SK-N-SH treated with all-trans-retinoic acid at 6 μM for 48 hours (cell line): Measurements from ENCODE around the gene LMTK2.

Experiments
- ATAC-seq: fragments of 200-7000 bp; cut with Tn5 transposase; 3 replicates; pipeline ENCODE4 v1.9.1; 2020; ENCODE audit warnings: mild to moderate bottlenecking, moderate library complexity
- ARNTL ChIP-seq: fragments of 450-650 bp; formaldehyde crosslinking; IDR thresholded peaks from 2 replicates; pipeline ENCODE4 v1.5.0; 2020; ENCODE audit warnings: low read depth, mild to moderate bottlenecking, moderate library complexity, borderline replicate concordance
- BACH2 ChIP-seq: fragments of 250-450 bp; sonication (Bioruptor Pico); IDR thresholded peaks from 2 replicates; pipeline ENCODE4 v1.9.0; 2021; ENCODE audit warnings: mild to moderate bottlenecking, borderline replicate concordance
- CREB5 ChIP-seq: fragments of 250-450 bp; sonication (Bioruptor Pico); IDR thresholded peaks from 2 replicates; pipeline ENCODE4 v1.5.1; 2020; ENCODE audit warnings: low read depth, mild to moderate bottlenecking, moderate library complexity
- CSDC2 ChIP-seq: fragments of 250-450 bp; sonication (Bioruptor Pico); IDR thresholded peaks from 2 replicates; pipeline ENCODE4 v1.5.0; 2020; ENCODE audit warnings: mild to moderate bottlenecking, moderate library complexity
- ESRRG ChIP-seq: fragments of 250-450 bp; sonication (Bioruptor Pico); IDR thresholded peaks from 2 replicates; pipeline ENCODE4 v1.6.1; 2021; ENCODE audit warnings: mild to moderate bottlenecking
- GLIS3 ChIP-seq: fragments of 250-450 bp; sonication (Bioruptor Pico); IDR thresholded peaks from 2 replicates; pipeline ENCODE4 v1.5.0; 2020; ENCODE audit warnings: mild to moderate bottlenecking, moderate library complexity
- ISL1 ChIP-seq: fragments of 250-450 bp; sonication (Bioruptor Pico); IDR thresholded peaks from 2 replicates; pipeline ENCODE4 v2.1.2; 2022; ENCODE audit warnings: mild to moderate bottlenecking, moderate library complexity
- OSR1 ChIP-seq: fragments of 250-450 bp; sonication (Bioruptor Pico); IDR thresholded peaks from 2 replicates; pipeline ENCODE4 v1.8.0; 2022; ENCODE audit warnings: moderate library complexity, mild to moderate bottlenecking, inconsistent platforms
- PPARA ChIP-seq: fragments of 250-450 bp; sonication (Bioruptor Pico); IDR thresholded peaks from 2 replicates; pipeline ENCODE4 v1.5.0; 2020; ENCODE audit warnings: mild to moderate bottlenecking, borderline replicate concordance
- RARB ChIP-seq: fragments of 250-450 bp; sonication (Bioruptor Pico); IDR thresholded peaks from 2 replicates; pipeline ENCODE4 v1.8.0; 2021; ENCODE audit warnings: mild to moderate bottlenecking, moderate library complexity
- SNAI2 ChIP-seq: fragments of 250-450 bp; sonication (Bioruptor Pico); IDR thresholded peaks from 2 replicates; pipeline ENCODE4 v1.5.0; 2020; ENCODE audit warnings: mild to moderate bottlenecking, moderate library complexity
- TCF4 ChIP-seq: fragments of 250-450 bp; sonication (Bioruptor Pico); IDR thresholded peaks from 2 replicates; pipeline ENCODE4 v1.8.0; 2021; ENCODE audit warnings: mild to moderate bottlenecking, moderate library complexity, borderline replicate concordance
- TOX ChIP-seq: fragments of 250-450 bp; sonication (Bioruptor Pico); IDR thresholded peaks from 2 replicates; pipeline ENCODE4 v1.8.0; 2021; ENCODE audit warnings: mild to moderate bottlenecking, moderate library complexity, borderline replicate concordance
- TSHZ2 ChIP-seq: fragments of 250-450 bp; sonication (Bioruptor Pico); IDR thresholded peaks from 2 replicates; pipeline ENCODE4 v1.5.0; 2020; ENCODE audit warnings: mild to moderate bottlenecking, moderate library complexity
- ZC3H10 ChIP-seq: fragments of 250-450 bp; sonication (Bioruptor Pico); IDR thresholded peaks from 2 replicates; pipeline ENCODE4 v1.5.1; 2021; ENCODE audit warnings: mild to moderate bottlenecking, moderate library complexity
- ZFP3 ChIP-seq: fragments of 250-450 bp; sonication (Bioruptor Pico); IDR thresholded peaks from 2 replicates; pipeline ENCODE4 v1.5.0; 2020; ENCODE audit warnings: mild to moderate bottlenecking, moderate library complexity
- ZFP30 ChIP-seq: fragments of 450-650 bp; formaldehyde crosslinking; IDR thresholded peaks from 2 replicates; pipeline ENCODE4 v1.5.0; 2022; ENCODE audit warnings: mild to moderate bottlenecking, moderate library complexity
- ZNF565 ChIP-seq: fragments of 450-650 bp; formaldehyde crosslinking; conservative IDR thresholded peaks from 2 replicates; pipeline ENCODE4 v1.5.0; 2020; ENCODE audit warnings: low read depth, mild to moderate bottlenecking, moderate library complexity
- ZNF70 ChIP-seq: fragments of 450-650 bp; formaldehyde crosslinking; IDR thresholded peaks from 2 replicates; pipeline ENCODE4 v1.5.0; 2020; ENCODE audit warnings: mild to moderate bottlenecking, moderate library complexity
- ZNF8 ChIP-seq: fragments of 450-650 bp; formaldehyde crosslinking; IDR thresholded peaks from 2 replicates; pipeline ENCODE4 v1.5.0; 2020; ENCODE audit warnings: mild to moderate bottlenecking, moderate library complexity
- TF ChIP-seq, protein P1 (sequence below): fragments of 250-450 bp; sonication (Bioruptor Pico); IDR thresholded peaks from 2 replicates; pipeline ENCODE4 v1.8.0; 2021; ENCODE audit warnings: low read depth, mild to moderate bottlenecking, moderate library complexity, borderline replicate concordance
- TF ChIP-seq, protein P2 (sequence below): fragments of 250-450 bp; sonication (Bioruptor Pico); IDR thresholded peaks from 2 replicates; pipeline ENCODE4 v1.5.1; 2021; ENCODE audit warnings: mild to moderate bottlenecking, moderate library complexity

Gene LMTK2

GRCh38 chr7:98238076-98238475 is 131.4 kb downstream of the LMTK2 start (continued):
- TF ChIP-seq TCF4 (no peak), ZNF565 (CRISPR knock-in tag) (no peak), SNAI2 (CRISPR knock-in tag) (no peak), ZFP30 (CRISPR knock-in tag) (no peak), ZC3H10 (no peak)

- no peak for ATAC-seq
- TF ChIP-seq PPARA (CRISPR knock-in tag) (no peak), TSHZ2 (CRISPR knock-in tag) (no peak), ZNF70 (CRISPR knock-in tag) (no peak), CREB5 (CRISPR knock-in tag) (no peak), BACH2 (no peak)
- TF ChIP-seq, protein P1, sequence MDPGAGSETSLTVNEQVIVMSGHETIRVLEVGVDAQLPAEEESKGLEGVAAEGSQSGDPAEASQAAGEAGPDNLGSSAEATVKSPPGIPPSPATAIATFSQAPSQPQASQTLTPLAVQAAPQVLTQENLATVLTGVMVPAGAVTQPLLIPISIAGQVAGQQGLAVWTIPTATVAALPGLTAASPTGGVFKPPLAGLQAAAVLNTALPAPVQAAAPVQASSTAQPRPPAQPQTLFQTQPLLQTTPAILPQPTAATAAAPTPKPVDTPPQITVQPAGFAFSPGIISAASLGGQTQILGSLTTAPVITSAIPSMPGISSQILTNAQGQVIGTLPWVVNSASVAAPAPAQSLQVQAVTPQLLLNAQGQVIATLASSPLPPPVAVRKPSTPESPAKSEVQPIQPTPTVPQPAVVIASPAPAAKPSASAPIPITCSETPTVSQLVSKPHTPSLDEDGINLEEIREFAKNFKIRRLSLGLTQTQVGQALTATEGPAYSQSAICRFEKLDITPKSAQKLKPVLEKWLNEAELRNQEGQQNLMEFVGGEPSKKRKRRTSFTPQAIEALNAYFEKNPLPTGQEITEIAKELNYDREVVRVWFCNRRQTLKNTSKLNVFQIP (CRISPR knock-in tag) = no peak
These were observed 132.3 kb downstream of the LMTK2 start for GRCh38 chr7:98238976-98239375.

DNA sequence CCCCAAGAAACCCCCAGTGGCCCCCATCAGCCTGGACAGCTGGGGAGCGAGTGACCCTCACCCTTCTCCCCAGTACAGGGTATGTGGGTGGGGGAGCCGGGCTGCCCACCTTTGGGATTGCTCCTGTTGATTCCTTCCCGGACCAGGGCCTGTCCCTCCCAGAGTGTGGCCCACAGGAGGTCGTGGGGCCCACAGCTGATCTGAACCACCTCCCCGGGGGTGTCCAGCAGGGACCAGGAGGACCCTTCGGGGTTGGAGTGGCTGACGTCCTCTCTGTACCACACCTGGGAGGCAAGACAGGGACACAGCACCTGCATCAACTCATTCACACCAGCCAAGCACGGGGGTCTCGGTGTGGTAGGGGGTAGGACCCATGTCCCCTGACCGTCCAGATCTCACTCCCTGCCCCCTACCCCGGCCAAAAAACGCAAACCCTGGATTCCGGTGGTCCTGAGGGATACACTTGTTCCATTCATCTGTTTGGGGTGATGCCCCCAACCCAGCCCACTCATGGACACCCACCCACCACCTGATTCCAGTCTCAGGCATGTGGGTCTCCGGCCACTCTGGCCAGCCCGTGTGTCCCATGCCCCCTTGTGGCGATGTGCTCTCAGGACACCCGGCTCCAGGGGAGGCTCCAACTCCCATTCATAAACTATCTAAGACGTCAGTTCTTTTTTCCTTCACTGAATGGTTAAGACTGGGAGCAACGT is 134.5 kb downstream of the LMTK2 start:
- TF ChIP-seq TOX (no peak), GLIS3 (no peak), BACH2 (no peak), CREB5 (CRISPR knock-in tag) (no peak), ZFP3 (no peak), TSHZ2 (CRISPR knock-in tag) (no peak), ESRRG (CRISPR knock-in tag) (no peak), ZNF70 (CRISPR knock-in tag) (no peak), ISL1 (CRISPR knock-in tag) (no peak), ARNTL (no peak), ZFP30 (CRISPR knock-in tag) (no peak), PPARA (CRISPR knock-in tag) (no peak), ZNF8 (no peak), ZNF565 (CRISPR knock-in tag) (no peak), CSDC2 (CRISPR knock-in tag) (no peak), RARB (CRISPR knock-in tag) (no peak), OSR1 (CRISPR knock-in tag) (no peak)
- TF ChIP-seq, protein P1 (CRISPR knock-in tag) = no peak
- TF ChIP-seq, protein P2, sequence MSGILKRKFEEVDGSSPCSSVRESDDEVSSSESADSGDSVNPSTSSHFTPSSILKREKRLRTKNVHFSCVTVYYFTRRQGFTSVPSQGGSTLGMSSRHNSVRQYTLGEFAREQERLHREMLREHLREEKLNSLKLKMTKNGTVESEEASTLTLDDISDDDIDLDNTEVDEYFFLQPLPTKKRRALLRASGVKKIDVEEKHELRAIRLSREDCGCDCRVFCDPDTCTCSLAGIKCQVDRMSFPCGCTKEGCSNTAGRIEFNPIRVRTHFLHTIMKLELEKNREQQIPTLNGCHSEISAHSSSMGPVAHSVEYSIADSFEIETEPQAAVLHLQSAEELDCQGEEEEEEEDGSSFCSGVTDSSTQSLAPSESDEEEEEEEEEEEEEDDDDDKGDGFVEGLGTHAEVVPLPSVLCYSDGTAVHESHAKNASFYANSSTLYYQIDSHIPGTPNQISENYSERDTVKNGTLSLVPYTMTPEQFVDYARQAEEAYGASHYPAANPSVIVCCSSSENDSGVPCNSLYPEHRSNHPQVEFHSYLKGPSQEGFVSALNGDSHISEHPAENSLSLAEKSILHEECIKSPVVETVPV (CRISPR knock-in tag) = no peak
- ATAC-seq = peak; percentile 87
